IMR-90 (cell line): ENCODE results near the gene USP25. TPM values are rescaled to one million over a fixed set of nuclear protein-coding genes. Genes with fewer than 3 reads are reported as not detected.

Experiments used
- ATAC-seq: fragments of 200-7000 bp; cut with Tn5 transposase; 2 replicates; pipeline ENCODE4 v1.9.1; 2020; ENCODE audit warnings: low read depth, mild to moderate bottlenecking, moderate library complexity
- BruUV-seq: library from RNA; stranded (reverse); fragments of 400-500 nt; replicated peaks from 2 replicates; lab custom pipeline; 2021; lab: Mats Ljungman, UMichigan
- CTCF ChIA-PET: fragments of 300-600 bp; formaldehyde crosslinking; extraction: SDS; loops from one replicate; lab custom pipeline; 2021; ENCODE audit warnings: antibody characterized with exemption; lab: Yijun Ruan, JAX
- POLR2A ChIA-PET: fragments of 300-600 bp; sonication (Branson Sonifier 250); formaldehyde crosslinking; loops from one replicate; lab custom pipeline; 2022; ENCODE audit warnings: antibody characterized with exemption; ENCODE audit not compliant: unreplicated experiment; lab: Charles Lee
- DNase-seq: peaks from one replicate; pipeline ENCODE4 v3.0.0; 2013
- H2AFZ ChIP-seq: replicated peaks from 2 replicates; pipeline ENCODE3; 2013; ENCODE audit warnings: low read length, mild to moderate bottlenecking; ENCODE audit not compliant: poor library complexity
- H2AK5ac ChIP-seq: 2 replicates; pipeline ENCODE4 v1.6.1; 2013; ENCODE audit warnings: low read depth, low read length, inconsistent platforms
- H2AK9ac ChIP-seq: replicated peaks from 2 replicates; pipeline ENCODE3; 2013; ENCODE audit warnings: mild to moderate bottlenecking, low read depth, low read length, moderate library complexity; ENCODE audit not compliant: poor library complexity
- H2BK120ac ChIP-seq: 2 replicates; pipeline ENCODE4 v1.6.1; 2013; ENCODE audit warnings: low read depth, low read length, inconsistent platforms
- H2BK15ac ChIP-seq: 3 replicates; pipeline ENCODE4 v1.6.1; 2013; ENCODE audit warnings: low read depth, low read length, inconsistent platforms
- H2BK20ac ChIP-seq: 2 replicates; pipeline ENCODE4 v1.6.1; 2013; ENCODE audit warnings: low read depth, mild to moderate bottlenecking, inconsistent platforms, low read length, moderate library complexity
- H2BK5ac ChIP-seq: 2 replicates; pipeline ENCODE4 v1.6.1; 2013; ENCODE audit warnings: mild to moderate bottlenecking, low read depth, low read length, inconsistent platforms; ENCODE audit not compliant: poor library complexity, severe bottlenecking
- H3K14ac ChIP-seq: replicated peaks from 2 replicates; pipeline ENCODE4 v1.6.1; 2013; ENCODE audit warnings: low read depth, low read length, inconsistent platforms
- H3K18ac ChIP-seq: 2 replicates; pipeline ENCODE4 v1.6.1; 2013; ENCODE audit warnings: low read depth, low read length, control low read depth
- H3K23ac ChIP-seq: 2 replicates; pipeline ENCODE4 v1.6.1; 2013; ENCODE audit warnings: low read depth, low read length, inconsistent platforms
- H3K27ac ChIP-seq: 2 replicates; pipeline ENCODE4 v1.5.1; 2013; ENCODE audit warnings: mild to moderate bottlenecking, control low read depth, low read length; ENCODE audit not compliant: insufficient read depth
- H3K27me3 ChIP-seq: 2 replicates; pipeline ENCODE4 v1.6.1; 2013; ENCODE audit warnings: low read length; ENCODE audit not compliant: control insufficient read depth, insufficient read depth
- H3K36me3 ChIP-seq: 2 replicates; pipeline ENCODE4 v1.6.1; 2013; ENCODE audit warnings: low read length, mixed read lengths; ENCODE audit not compliant: control insufficient read depth, insufficient read depth
- H3K4ac ChIP-seq: 2 replicates; pipeline ENCODE4 v1.6.1; 2013; ENCODE audit warnings: low read depth, low read length, inconsistent platforms
- H3K4me1 ChIP-seq: 2 replicates; pipeline ENCODE4 v1.6.1; 2013; ENCODE audit warnings: low read length, mixed read lengths; ENCODE audit not compliant: control insufficient read depth, insufficient read depth
- H3K4me2 ChIP-seq: 2 replicates; pipeline ENCODE4 v1.6.1; 2013; ENCODE audit warnings: low read depth, mild to moderate bottlenecking, control low read depth, low read length, moderate library complexity
- H3K4me3 ChIP-seq: 2 replicates; pipeline ENCODE4 v1.5.1; 2013; ENCODE audit warnings: low read depth, mild to moderate bottlenecking, control low read depth, low read length, moderate library complexity; ENCODE audit not compliant: insufficient read depth
- H3K56ac ChIP-seq: 2 replicates; pipeline ENCODE4 v1.6.1; 2013; ENCODE audit warnings: low read length, inconsistent platforms; ENCODE audit not compliant: insufficient read depth; ENCODE audit errors: extremely low read depth
- H3K79me1 ChIP-seq, 2 experiments: 2 replicates each; pipeline ENCODE4 v1.6.1; 2013; ENCODE audit warnings: low read length in 2 of 2, inconsistent platforms in 1 of 2, low read depth in 1 of 2
- H3K9ac ChIP-seq: 2 replicates; pipeline ENCODE4 v1.6.1; 2013; ENCODE audit warnings: low read depth, low read length, control low read depth
- H3K9me1 ChIP-seq: 2 replicates; pipeline ENCODE4 v1.6.1; 2013; ENCODE audit warnings: low read length, inconsistent platforms; ENCODE audit not compliant: insufficient read depth
- H3K9me3 ChIP-seq: 2 replicates; pipeline ENCODE4 v1.6.1; 2013; ENCODE audit warnings: low read length; ENCODE audit not compliant: control insufficient read depth, insufficient read depth
- H4K20me1 ChIP-seq: 2 replicates; pipeline ENCODE4 v1.6.1; 2013; ENCODE audit warnings: low read length, inconsistent platforms; ENCODE audit not compliant: insufficient read depth
- H4K5ac ChIP-seq: 2 replicates; pipeline ENCODE4 v1.6.1; 2013; ENCODE audit warnings: mild to moderate bottlenecking, low read depth, low read length, control low read depth
- H4K8ac ChIP-seq, 2 experiments: 2 replicates each; pipeline ENCODE4 v1.6.1; 2013; ENCODE audit warnings: low read depth in 2 of 2, low read length in 2 of 2, control low read depth in 1 of 2, inconsistent platforms in 1 of 2
- H4K91ac ChIP-seq: 2 replicates; pipeline ENCODE4 v1.6.1; 2013; ENCODE audit warnings: low read depth, low read length, inconsistent platforms; ENCODE audit not compliant: insufficient read depth
- CHD1 ChIP-seq: IDR thresholded peaks from 2 replicates; pipeline ENCODE4 v1.6.1; 2012; ENCODE audit warnings: low read depth, low read length, improper control_type of control experiment
- CTCF ChIP-seq: conservative IDR thresholded peaks from 2 replicates; pipeline ENCODE4 v1.5.1; 2012; ENCODE audit warnings: mild to moderate bottlenecking, low read depth, low read length, improper control_type of control experiment
- FOS ChIP-seq: fragments of 150-350 bp; IDR thresholded peaks from 2 replicates; pipeline ENCODE4 v1.6.1; 2016; ENCODE audit warnings: low read depth, low read length
- MAFK ChIP-seq: IDR thresholded peaks from 2 replicates; pipeline ENCODE4 v1.6.1; 2012; ENCODE audit warnings: low read depth, low read length, improper control_type of control experiment
- NFE2L2 ChIP-seq: fragments of 150-350 bp; IDR thresholded peaks from 2 replicates; pipeline ENCODE4 v1.6.1; 2016; ENCODE audit warnings: low read depth, mild to moderate bottlenecking, low read length
- USF2 ChIP-seq: fragments of 150-350 bp; IDR thresholded peaks from 2 replicates; pipeline ENCODE4 v1.6.1; 2017; ENCODE audit warnings: mild to moderate bottlenecking, antibody characterized with exemption, low read length, low read depth
- WGBS, 2 experiments: methylation state at CpG; one replicate each; pipeline versions ENCODE4 v1.1.5 to v1.1.7; 2013; ENCODE audit warnings: missing lambda C conversion rate in 2 of 2; ENCODE audit not compliant: insufficient read length in 1 of 2; ENCODE audit errors: extremely low coverage in 2 of 2; 5-methylcytosine and 5-hydroxymethylcytosine counted together
- dilution Hi-C: fragments of 300-500 bp; cut with HindIII; formaldehyde crosslinking; loops from one replicate; pipeline ENCODE4 v1.14.3; 2018; ENCODE audit warnings: low sequenced_read_pairs; ENCODE audit not compliant: unreplicated experiment
- in situ Hi-C: fragments of 300-500 bp; cut with MboI; formaldehyde crosslinking; loops from 3 replicates; pipeline ENCODE4 v1.14.3; 2019; ENCODE audit warnings: low sequenced_read_pairs, inconsistent platforms, mixed read lengths
- intact Hi-C: fragments of 100-400 bp; cut with micrococcal nuclease; formaldehyde crosslinking; loops from 2 replicates; pipeline ENCODE4 v1.10.0; 2022
- polyA plus RNA-seq, 3 experiments: library from polyadenylated mRNA; depleted of rRNA; stranded (reverse); fragments of >200 nt; gene quantifications; 2 replicates each; pipeline ENCODE4 v1.2.3, GENCODE V29; 2012; ENCODE audit warnings: low replicate concordance in 1 of 3
- total RNA-seq: library from RNA; depleted of rRNA; stranded (reverse); fragments of >200 nt; gene quantifications from 2 replicates; pipeline ENCODE4 v1.2.3, GENCODE V29; 2012

USP25 gene
- total and polyA plus RNA-seq, 2 of the 4 experiments (the other 2 are of a cell fraction): 9.3 to 23.3 TPM

DNA sequence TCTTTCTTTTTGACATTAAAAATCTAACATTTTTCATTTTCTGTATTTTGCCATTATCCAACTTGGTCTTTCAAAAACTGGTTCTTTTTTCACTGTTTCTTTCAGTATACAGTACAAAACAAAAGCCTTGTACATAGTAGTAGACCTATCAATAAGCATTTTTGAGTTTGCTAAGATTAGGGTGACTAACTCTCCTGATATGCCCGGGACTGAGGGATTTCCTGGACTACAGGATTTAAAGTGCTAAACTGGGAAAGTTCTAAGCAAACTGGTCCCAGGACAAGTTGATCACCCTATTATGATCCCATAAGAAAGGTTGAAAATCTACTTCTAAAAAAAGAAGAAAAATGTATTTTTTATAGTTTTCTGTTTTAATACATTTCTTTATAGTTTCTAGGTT is 120.9 kb downstream of the USP25 start:
- H3K9ac ChIP-seq: no peak overlapping the region
- H3K27me3 ChIP-seq: no peaks in the 10 kb centered on the region
- 0 out of 2 replicates have a peak, but pooled peaks cover 1% of the 10 kb centered on the region for H3K36me3 ChIP-seq
- H3K79me1 ChIP-seq: peaks cover 0 to 12% of the 10 kb centered on the region in 2 experiments; a peak in 2 of 4 replicates
- no peak overlapping the region for H4K8ac ChIP-seq
- peaks cover 5% of the 10 kb centered on the region for H3K4me1 ChIP-seq
- no peaks in the 10 kb centered on the region for H4K20me1 ChIP-seq
- no peaks in the 10 kb centered on the region for H3K9me3 ChIP-seq
- no peak overlapping the region for H3K18ac ChIP-seq
- BruUV-seq: no TSS peak
- H3K9me1 ChIP-seq: no peaks in the 10 kb centered on the region
- no peak overlapping the region for H2AK5ac ChIP-seq
- H3K56ac ChIP-seq: no peak overlapping the region
- H3K23ac ChIP-seq: no peak overlapping the region
- in situ Hi-C loops: no loop called here
- ChIA-PET CTCF (interaction anchor here (1.0 kb wide), 1 partner anchor 31 kb away, joined by 3 read pairs; no protein-coding TSS in a partner anchor), POLR2A (no interaction called here)
- no peak overlapping the region for H3K14ac ChIP-seq
- WGBS, 2 experiments: no CpG with 5 or more reads among the region's 1 CpG
- no peak overlapping the region for H3K27ac ChIP-seq
- H2BK15ac ChIP-seq: no peak overlapping the region
- H4K91ac ChIP-seq: no peak overlapping the region
- TF ChIP-seq FOS: no peak
- TF ChIP-seq NFE2L2: no peak
- TF ChIP-seq USF2: no peak
- no peak for TF ChIP-seq MAFK
- no peak for TF ChIP-seq CHD1
- TF ChIP-seq CTCF: no peak
- no peak overlapping the region for H3K4me3 ChIP-seq
- dilution Hi-C loops: no loop called here
- H4K5ac ChIP-seq: no peak overlapping the region
- peak; percentile 91 for ATAC-seq
- H2BK5ac ChIP-seq: no peak overlapping the region
- peak; percentile 72 for DNase-seq
- no peak overlapping the region for H2BK120ac ChIP-seq
- intact Hi-C loops: no loop called here
- no peak overlapping the region for H2AFZ ChIP-seq
- no peak overlapping the region for H2BK20ac ChIP-seq
- no peak overlapping the region for H3K4me2 ChIP-seq
- no peak overlapping the region for H2AK9ac ChIP-seq
- no peak overlapping the region for H3K4ac ChIP-seq
